Suprapubic skin (tissue), 4 donors: ENCODE results near the gene ST8SIA4.

Source experiments
- CTCF ChIP-seq, 2 donors: fragments of 200-600 bp in 1 of 2; fragments of 450-650 bp in 1 of 2; sonication (generic) in 1 of 2; IDR thresholded peaks; one replicate each; pipeline ENCODE4 v1.5.1; 2016 to 2019; ENCODE audit warnings: antibody characterized with exemption in 2 of 2, mild to moderate bottlenecking in 1 of 2, moderate library complexity in 1 of 2
- POLR2A ChIP-seq, 2 donors: fragments of 450-650 bp; IDR thresholded peaks; one replicate each; pipeline ENCODE4 v1.6.1; 2017; ENCODE audit warnings: antibody characterized with exemption in 2 of 2, mild to moderate bottlenecking in 2 of 2, moderate library complexity in 2 of 2
- POLR2AphosphoS5 ChIP-seq, 3 donors: sonication (generic); formaldehyde crosslinking; IDR thresholded peaks; one replicate each; pipeline ENCODE4 v1.6.1; 2017; ENCODE audit warnings: antibody characterized with exemption in 3 of 3

- TF ChIP-seq POLR2AphosphoS5 (IDR thresholded peaks at IDR 0.05): no peak
- TF ChIP-seq CTCF (IDR thresholded peaks at IDR 0.05): no peak
- TF ChIP-seq POLR2A (IDR thresholded peaks at IDR 0.05): no peak
Measured at GRCh38 chr5:100788417-100788816, 114.7 kb downstream of the ST8SIA4 start.
